SJCRH30 (cell line): Measurements from ENCODE around the gene ACER3. TPM values are rescaled to one million over a fixed set of nuclear protein-coding genes. Genes with fewer than 3 reads are reported as not detected.
"Not testable (repeated sequence)": the region's sequence is repeated elsewhere in the genome, so short reads cannot be mapped to it uniquely, and the experiment has no call there.

Source experiments
- DNase-seq, 2 experiments: peaks; one replicate each; pipeline ENCODE4 v3.0.0-alpha.2; 2015 to 2020
- H3K27ac ChIP-seq: fragments of 250-450 bp; sonication (Bioruptor Pico); 2 replicates; pipeline ENCODE4 v1.5.1; 2020; ENCODE audit warnings: mild to moderate bottlenecking, moderate library complexity
- H3K27me3 ChIP-seq: fragments of 250-450 bp; sonication (Bioruptor Pico); 2 replicates; pipeline ENCODE4 v1.5.1; 2020; ENCODE audit warnings: mild to moderate bottlenecking, moderate library complexity
- H3K36me3 ChIP-seq: fragments of 250-450 bp; sonication (Bioruptor Pico); 2 replicates; pipeline ENCODE4 v1.5.1; 2020; ENCODE audit warnings: mild to moderate bottlenecking, moderate library complexity
- H3K4me1 ChIP-seq: fragments of 250-450 bp; sonication (Bioruptor Pico); 2 replicates; pipeline ENCODE4 v1.5.1; 2020; ENCODE audit warnings: mild to moderate bottlenecking, moderate library complexity
- H3K4me3 ChIP-seq: fragments of 250-450 bp; sonication (Bioruptor Pico); 2 replicates; pipeline ENCODE4 v1.5.1; 2020; ENCODE audit warnings: mild to moderate bottlenecking, moderate library complexity
- H3K9me3 ChIP-seq: fragments of 250-450 bp; sonication (Bioruptor Pico); replicated peaks from 2 replicates; pipeline ENCODE4 v1.5.1; 2020; ENCODE audit warnings: mild to moderate bottlenecking, moderate library complexity
- total RNA-seq: library from RNA; depleted of rRNA; stranded (reverse); fragments of >200 nt; shearing (Covaris generic); gene quantifications from 2 replicates; pipeline ENCODE4 v1.2.3, GENCODE V29; 2014; rRNA removed

ACER3 gene
- 17.3 and 22.1 TPM in 2 replicates for total RNA-seq

- DNase-seq = peak; percentile 90 to 93
- H3K9me3 ChIP-seq = no peaks in the 10 kb centered on the region
- peak within 1 kb of the TSS; percentile 58 for H3K27ac ChIP-seq
- H3K27me3 ChIP-seq = no peaks in the 10 kb centered on the region
- H3K4me1 ChIP-seq = peaks cover 15% of the 10 kb centered on the region
- peak within 1 kb of the TSS; percentile 73 for H3K4me3 ChIP-seq
- no peaks in the 10 kb centered on the region for H3K36me3 ChIP-seq
These were observed at the start of gene ACER3 for GRCh38 chr11:76860539-76861475. ACER3 (plus strand) TSS chr11:76860918; CDS start chr11:76860977, 59 bp downstream.

- no peak overlapping the region for H3K27ac ChIP-seq
- H3K4me1 ChIP-seq = no peaks in the 10 kb centered on the region
These were observed 49.5 kb upstream of the ACER3 start for GRCh38 chr11:76811259-76811658.

GRCh38 chr11:76814414-76814813 lies 46.3 kb upstream of the ACER3 start:
- no peak for DNase-seq
- Histone ChIP-seq H3K27me3 (no peaks in the 10 kb centered on the region), H3K27ac (no peak overlapping the region), H3K9me3 (peaks cover 16% of the 10 kb centered on the region), H3K4me3 (no peak overlapping the region), H3K36me3 (no peaks in the 10 kb centered on the region), H3K4me1 (no peaks in the 10 kb centered on the region)

More at GRCh38 chr11:76811259-76811658, 49.5 kb upstream of the ACER3 start:
- H3K4me3 ChIP-seq = no peak overlapping the region
- no peak for DNase-seq
- H3K27me3 ChIP-seq = no peaks in the 10 kb centered on the region
- H3K36me3 ChIP-seq = no peaks in the 10 kb centered on the region
- peaks cover 16% of the 10 kb centered on the region for H3K9me3 ChIP-seq

GRCh38 chr11:76815678-76816077 lies 45.0 kb upstream of the ACER3 start:
- not testable (repeated sequence) for H3K27ac ChIP-seq, DNase-seq, H3K4me3 ChIP-seq, H3K27me3 ChIP-seq, H3K4me1 ChIP-seq, H3K36me3 ChIP-seq
- peaks cover 16% of the 10 kb centered on the region for H3K9me3 ChIP-seq

GRCh38 chr11:76820184-76820566 lies 40.5 kb upstream of the ACER3 start:
- H3K27ac ChIP-seq = no peak overlapping the region
- no peaks in the 10 kb centered on the region for H3K36me3 ChIP-seq
- H3K4me1 ChIP-seq = peaks cover 12% of the 10 kb centered on the region
- no peak overlapping the region for H3K4me3 ChIP-seq
- H3K27me3 ChIP-seq = no peaks in the 10 kb centered on the region
- peaks cover 9% of the 10 kb centered on the region for H3K9me3 ChIP-seq
- DNase-seq = no peak

- not testable (repeated sequence) for H3K27me3 ChIP-seq, H3K9me3 ChIP-seq, H3K27ac ChIP-seq, H3K4me3 ChIP-seq, H3K36me3 ChIP-seq, DNase-seq
- peaks cover 12% of the 10 kb centered on the region for H3K4me1 ChIP-seq
These were observed 39.3 kb upstream of the ACER3 start for GRCh38 chr11:76821396-76821795.

GRCh38 chr11:76822406-76822805 lies 38.3 kb upstream of the ACER3 start:
- Histone ChIP-seq H3K27ac (no peak overlapping the region), H3K4me3 (no peak overlapping the region), H3K9me3 (peaks cover 5% of the 10 kb centered on the region; the same call in 1 of the 2 replicates), H3K4me1 (peaks cover 12% of the 10 kb centered on the region), H3K27me3 (no peaks in the 10 kb centered on the region), H3K36me3 (no peaks in the 10 kb centered on the region)
- no peak for DNase-seq

GRCh38 chr11:76823481-76824028 lies 37.2 kb upstream of the ACER3 start:
- Histone ChIP-seq H3K4me1 (peaks cover 12% of the 10 kb centered on the region), H3K27ac (peak overlapping the region; percentile 36), H3K36me3 (no peaks in the 10 kb centered on the region), H3K9me3 (peaks cover 5% of the 10 kb centered on the region; the same call in 1 of the 2 replicates), H3K27me3 (no peaks in the 10 kb centered on the region), H3K4me3 (peak overlapping the region; percentile 37)
- peak; percentile 71 to 77 for DNase-seq

GRCh38 chr11:76824083-76824939 lies 36.4 kb upstream of the ACER3 start:
- Histone ChIP-seq H3K36me3 (no peaks in the 10 kb centered on the region), H3K9me3 (peaks cover 5% of the 10 kb centered on the region; the same call in 1 of the 2 replicates), H3K4me3 (peak overlapping the region; percentile 37; the same call in 1 of the 2 replicates), H3K27me3 (no peaks in the 10 kb centered on the region), H3K4me1 (peaks cover 12% of the 10 kb centered on the region), H3K27ac (peak overlapping the region; percentile 36)
- no peak for DNase-seq

- peaks cover 12% of the 10 kb centered on the region for H3K4me1 ChIP-seq
- no peak overlapping the region for H3K4me3 ChIP-seq
- no peak for DNase-seq
- no peaks in the 10 kb centered on the region for H3K36me3 ChIP-seq
- H3K27me3 ChIP-seq = no peaks in the 10 kb centered on the region
- H3K27ac ChIP-seq = no peak overlapping the region
- peaks cover 5% of the 10 kb centered on the region; the same call in 1 of the 2 replicates for H3K9me3 ChIP-seq
These were observed 35.6 kb upstream of the ACER3 start for GRCh38 chr11:76824980-76825725.

GRCh38 chr11:76825726-76826396 lies 34.9 kb upstream of the ACER3 start:
- Histone ChIP-seq H3K4me3 (no peak overlapping the region), H3K36me3 (no peaks in the 10 kb centered on the region), H3K27ac (no peak overlapping the region), H3K9me3 (peaks cover 5% of the 10 kb centered on the region; the same call in 1 of the 2 replicates), H3K27me3 (no peaks in the 10 kb centered on the region), H3K4me1 (peaks cover 15% of the 10 kb centered on the region)
- no peak for DNase-seq

- not testable (repeated sequence) for H3K36me3 ChIP-seq, H3K4me3 ChIP-seq, H3K27ac ChIP-seq, DNase-seq, H3K9me3 ChIP-seq, H3K27me3 ChIP-seq
- peaks cover 19% of the 10 kb centered on the region for H3K4me1 ChIP-seq
These were observed 34.2 kb upstream of the ACER3 start for GRCh38 chr11:76826508-76826907.

GRCh38 chr11:76827005-76827404 lies 33.7 kb upstream of the ACER3 start:
- DNase-seq = not testable (repeated sequence)
- H3K4me1 ChIP-seq = peaks cover 19% of the 10 kb centered on the region

More at GRCh38 chr11:76827005-76827404, 33.7 kb upstream of the ACER3 start:
- H3K4me3 ChIP-seq, H3K36me3 ChIP-seq, H3K9me3 ChIP-seq, H3K27me3 ChIP-seq, H3K27ac ChIP-seq: not testable (repeated sequence)
